HepG2 (cell line): Measurements from ENCODE around the gene SSBP4. TPM values are rescaled to one million over a fixed set of nuclear protein-coding genes. Genes with fewer than 3 reads are reported as not detected.

ENCODE experiments used
- ATF6 ChIP-seq: sonication (generic); formaldehyde crosslinking; conservative IDR thresholded peaks from 2 replicates; pipeline ENCODE4 v1.4.0; 2020; ENCODE audit warnings: missing genetic modification reagents
- ATM ChIP-seq: fragments of 450-650 bp; IDR thresholded peaks from 2 replicates; pipeline ENCODE4 v1.7.1; 2017; ENCODE audit warnings: mild to moderate bottlenecking, borderline replicate concordance
- ELF1 ChIP-seq: sonication (generic); formaldehyde crosslinking; IDR thresholded peaks from 2 replicates; pipeline ENCODE4 v1.4.0; 2020; ENCODE audit warnings: missing genetic modification reagents
- GABPA ChIP-seq, 2 experiments: IDR thresholded peaks; 2 replicates each; pipeline ENCODE4 v1.6.1; 2011 to 2016; ENCODE audit warnings: low read depth in 2 of 2, low read length in 1 of 2, missing biosample characterization in 1 of 2, missing genetic modification characterization in 1 of 2
- RARG ChIP-seq: sonication (generic); formaldehyde crosslinking; IDR thresholded peaks from 2 replicates; pipeline ENCODE4 v1.4.0; 2020; ENCODE audit warnings: low read depth, mild to moderate bottlenecking, missing genetic modification reagents
- SMARCE1 ChIP-seq: fragments of 450-650 bp; IDR thresholded peaks from 2 replicates; pipeline ENCODE4 v1.6.1; 2017; ENCODE audit warnings: borderline replicate concordance
- STAG1 ChIP-seq: sonication (generic); formaldehyde crosslinking; IDR thresholded peaks from 2 replicates; pipeline ENCODE4 v1.4.0; 2020; ENCODE audit warnings: missing genetic modification reagents
- TBX3 ChIP-seq: fragments of 450-650 bp; IDR thresholded peaks from 2 replicates; pipeline ENCODE4 v1.6.1; 2017; ENCODE audit warnings: antibody characterized with exemption, mild to moderate bottlenecking, inconsistent platforms, borderline replicate concordance
- ZMAT5 ChIP-seq: sonication (generic); formaldehyde crosslinking; IDR thresholded peaks from 2 replicates; pipeline ENCODE4 v1.5.0; 2020; ENCODE audit warnings: mild to moderate bottlenecking, low read depth, missing genetic modification reagents, borderline replicate concordance
- ZNF30 ChIP-seq: sonication (generic); formaldehyde crosslinking; IDR thresholded peaks from 2 replicates; pipeline ENCODE4 v1.5.0; 2020; ENCODE audit warnings: mild to moderate bottlenecking, missing genetic modification reagents
- ZNF569 ChIP-seq: sonication (generic); formaldehyde crosslinking; IDR thresholded peaks from 2 replicates; pipeline ENCODE4 v1.5.0; 2020; ENCODE audit warnings: mild to moderate bottlenecking, missing genetic modification reagents, moderate library complexity, borderline replicate concordance
- ZNF646 ChIP-seq: sonication (generic); formaldehyde crosslinking; IDR thresholded peaks from 2 replicates; pipeline ENCODE4 v1.9.0; 2021; ENCODE audit warnings: mild to moderate bottlenecking, missing genetic modification reagents
- ZNF749 ChIP-seq: sonication (generic); formaldehyde crosslinking; IDR thresholded peaks from 2 replicates; pipeline ENCODE4 v1.8.0; 2022; ENCODE audit warnings: mild to moderate bottlenecking, missing genetic modification reagents, moderate library complexity, borderline replicate concordance
- ZNF784 ChIP-seq: sonication (generic); formaldehyde crosslinking; IDR thresholded peaks from 2 replicates; pipeline ENCODE4 v1.5.1; 2020; ENCODE audit warnings: missing genetic modification reagents, mild to moderate bottlenecking, borderline replicate concordance
- ZNF883 ChIP-seq: sonication (generic); formaldehyde crosslinking; IDR thresholded peaks from 2 replicates; pipeline ENCODE4 v1.5.1; 2020; ENCODE audit warnings: mild to moderate bottlenecking, missing genetic modification reagents; ENCODE audit errors: not compliant biosample characterization
- ZXDC ChIP-seq: sonication (generic); formaldehyde crosslinking; IDR thresholded peaks from 2 replicates; pipeline ENCODE4 v1.5.0; 2020; ENCODE audit warnings: mild to moderate bottlenecking, missing genetic modification reagents
- ZZZ3 ChIP-seq: sonication (generic); formaldehyde crosslinking; IDR thresholded peaks from 2 replicates; pipeline ENCODE4 v1.4.0; 2020; ENCODE audit warnings: missing genetic modification reagents, mild to moderate bottlenecking, borderline replicate concordance
- polyA plus RNA-seq, 8 experiments: library from polyadenylated mRNA; depleted of rRNA in 3 of 8; stranded (reverse) in 7 of 8; unstranded in 1 of 8; fragments of >200 nt; fragmentation: Illumina TruSeq in 4 of 8; extraction: Trizol in 4 of 8; gene quantifications; 2 replicates each; pipeline versions ENCODE4 v1.2.1 to v1.2.3, GENCODE V29; 2011 to 2016; ENCODE audit warnings: low read depth in 4 of 8, missing spikeins in 1 of 8, mixed read lengths in 1 of 8; ENCODE audit not compliant: insufficient read depth in 1 of 8
- total RNA-seq, 5 experiments: library from RNA; depleted of rRNA; stranded (reverse); fragments of >200 nt; fragmentation: Illumina TruSeq; extraction: Trizol; gene quantifications; 2 replicates each; pipeline ENCODE4 v1.2.3, GENCODE V29; 2016; ENCODE audit warnings: low read depth in 1 of 5

The SSBP4 gene
- total and polyA plus RNA-seq, 2 of the 13 experiments (the other 11 are each of a cell fraction or from before 2014, with no cell fraction given) = 20.8 to 39.5 TPM

- TF ChIP-seq ZXDC (CRISPR knock-in tag) (no peak), ELF1 (CRISPR knock-in tag) (peak; percentile 68; the same call in 1 of the 2 replicates), ATF6 (no peak), ATM (no peak), STAG1 (CRISPR knock-in tag) (peak; percentile 34), ZZZ3 (CRISPR knock-in tag) (no peak), ZMAT5 (CRISPR knock-in tag) (no peak), TBX3 (no peak), ZNF883 (CRISPR knock-in tag) (no peak), ZNF30 (CRISPR knock-in tag) (no peak), ZNF784 (CRISPR knock-in tag) (no peak), GABPA (IDR thresholded peaks at IDR 0.05; ENCODE audit: low read depth, low read length) (no peak), GABPA (CRISPR knock-in tag; IDR thresholded peaks at IDR 0.05; ENCODE audit: low read depth) (peak; percentile 69), SMARCE1 (no peak), ZNF646 (CRISPR knock-in tag) (no peak), ZNF749 (CRISPR knock-in tag) (no peak), RARG (no peak), ZNF569 (CRISPR knock-in tag) (no peak)
Measured at GRCh38 chr19:18401580-18402112, 17.6 kb upstream of the SSBP4 start (continued).
